ENCODE results near the gene IL27RA.

IL27RA gene

DNA sequence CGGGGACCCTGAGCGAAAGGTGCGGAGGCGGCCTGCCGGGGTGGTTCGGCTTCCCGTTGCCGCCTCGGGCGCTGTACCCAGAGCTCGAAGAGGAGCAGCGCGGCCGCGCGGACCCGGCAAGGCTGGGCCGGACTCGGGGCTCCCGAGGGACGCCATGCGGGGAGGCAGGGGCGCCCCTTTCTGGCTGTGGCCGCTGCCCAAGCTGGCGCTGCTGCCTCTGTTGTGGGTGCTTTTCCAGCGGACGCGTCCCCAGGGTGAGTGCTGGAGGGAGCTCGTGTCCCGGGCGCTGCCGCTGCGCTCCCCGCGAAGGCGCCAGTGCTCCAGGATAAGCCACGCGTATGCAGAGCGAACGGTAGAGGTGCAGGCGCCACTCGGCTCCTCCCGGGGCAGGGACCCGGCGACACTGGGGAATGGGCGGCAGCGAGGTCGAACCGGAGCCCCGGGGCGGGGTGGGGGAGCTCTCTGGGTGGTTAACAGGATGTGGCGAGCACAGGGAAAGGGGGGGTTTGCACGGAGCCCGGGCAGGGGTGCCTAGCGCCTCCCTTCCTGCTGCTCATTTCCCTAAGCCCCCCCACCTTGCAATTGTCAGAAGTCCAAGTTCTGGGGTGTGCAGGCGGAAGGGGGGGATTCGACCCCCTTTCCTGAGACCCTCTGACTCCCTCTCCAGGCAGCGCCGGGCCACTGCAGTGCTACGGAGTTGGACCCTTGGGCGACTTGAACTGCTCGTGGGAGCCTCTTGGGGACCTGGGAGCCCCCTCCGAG lies at the start of gene IL27RA:
Gene IL27RA, plus strand, starts transcription at position 44 of the 762 bp plus-strand sequence. Its CDS starts 111 bp downstream, at position 155.
- DNase-seq (ENCODE audit: low read depth in 3 of 3, low spot score in 1 of 3): peak; percentile 64 to 74 (median 66)

DNA sequence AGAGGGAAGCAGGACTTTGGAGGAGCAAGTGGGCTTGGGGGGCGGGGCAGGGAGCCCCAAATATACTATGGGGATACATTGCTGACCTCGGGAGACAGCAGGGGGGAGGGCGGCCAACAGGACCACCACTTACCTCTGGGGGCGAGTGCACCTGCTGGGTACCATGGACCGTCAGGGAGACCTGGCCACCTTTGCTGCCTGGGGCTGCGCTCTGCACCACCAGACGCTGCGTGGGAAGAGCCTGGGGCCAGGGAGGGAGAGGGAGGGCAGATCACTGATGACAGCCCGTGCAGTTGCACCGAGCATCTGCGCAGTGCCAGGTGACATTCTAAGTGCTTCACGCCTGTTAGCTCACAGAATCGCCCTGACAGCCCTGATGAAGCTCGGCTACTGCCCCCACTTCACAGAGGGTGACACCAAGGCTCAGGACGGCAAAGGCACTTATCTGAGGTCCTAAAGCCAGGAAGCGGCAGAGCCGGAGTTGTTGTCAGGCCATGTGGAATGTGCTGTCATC lies 49.5 kb upstream of the IL27RA start:
- DNase-seq (ENCODE audit: low read depth in 3 of 3, low spot score in 1 of 3): no peak

DNA sequence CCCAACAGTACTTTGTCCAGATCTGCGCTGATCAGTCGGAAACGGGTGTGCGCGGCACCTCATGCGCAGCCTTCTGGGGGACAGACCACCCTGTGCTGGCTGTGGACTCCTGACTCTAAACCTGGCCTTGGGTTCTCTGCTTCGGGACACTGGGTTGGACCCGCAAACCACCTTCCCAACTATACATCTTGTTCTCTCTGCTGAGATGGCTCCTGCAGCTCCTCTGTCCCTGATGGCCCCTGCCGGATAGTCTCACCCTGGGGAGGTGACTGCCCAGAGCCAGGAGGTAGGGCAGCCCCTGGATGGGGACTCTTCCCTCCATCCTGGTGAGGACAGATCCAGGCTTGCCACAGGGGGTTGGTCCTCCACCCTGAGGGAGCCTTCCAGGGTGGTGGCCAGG lies 48.8 kb upstream of the IL27RA start:
- DNase-seq (ENCODE audit: low read depth in 3 of 3, low spot score in 1 of 3): no peak

DNA sequence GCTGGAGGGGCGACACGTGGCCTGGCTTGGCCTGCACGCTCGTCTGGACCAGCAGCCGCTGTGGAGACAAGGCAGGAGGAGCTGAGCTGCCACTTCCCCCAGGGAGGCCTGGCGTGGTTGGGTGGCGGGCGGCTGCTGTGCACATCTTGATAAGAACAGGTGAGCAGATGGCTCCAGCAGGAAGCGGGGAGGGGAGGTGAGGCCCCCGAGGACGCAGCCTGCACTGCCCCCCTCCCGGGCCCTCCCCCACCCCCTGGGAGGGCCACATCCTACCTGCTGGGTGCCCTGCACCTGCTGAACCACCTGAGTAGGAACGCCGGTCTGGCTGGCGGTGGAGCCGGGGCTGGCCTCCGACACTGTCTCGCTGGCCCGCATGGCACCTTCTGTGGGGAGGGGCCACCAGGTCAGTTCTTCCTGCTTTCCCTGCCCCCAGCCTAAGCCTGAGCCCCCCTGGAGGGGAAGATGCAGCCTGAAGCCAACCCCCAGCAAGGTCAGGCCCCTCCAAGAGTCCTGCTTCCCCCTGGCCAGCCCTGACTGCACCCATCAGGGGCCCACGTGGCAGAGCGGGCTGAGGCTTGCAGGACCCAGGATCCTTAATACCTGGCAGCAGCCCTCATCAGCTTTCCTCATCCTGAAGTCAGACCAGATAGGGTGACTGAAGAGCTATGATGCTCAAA lies 48.2 kb upstream of the IL27RA start:
- no peak for DNase-seq (ENCODE audit: low read depth in 3 of 3, low spot score in 1 of 3)

DNA sequence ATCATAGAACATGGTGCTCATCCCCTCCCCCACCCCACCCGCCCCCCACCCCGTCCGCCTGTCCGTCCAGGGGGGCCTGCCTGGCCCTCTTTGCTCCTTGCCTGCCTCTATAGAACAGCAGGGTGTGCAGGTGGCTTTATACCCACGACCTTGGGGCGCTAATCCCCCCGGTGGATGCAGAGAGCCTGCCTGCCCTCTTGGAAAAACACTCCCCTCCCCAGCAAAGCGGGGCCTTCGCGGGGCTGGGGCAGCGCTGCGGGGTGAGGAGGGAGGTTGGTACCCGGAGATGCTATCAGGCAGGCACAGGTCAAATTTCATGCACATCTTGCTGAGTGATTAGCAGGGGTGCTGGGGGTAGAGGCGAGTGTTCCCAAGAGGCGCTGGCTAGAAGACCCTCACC lies 47.4 kb upstream of the IL27RA start:
- DNase-seq (ENCODE audit: low read depth in 3 of 3, low spot score in 1 of 3): no peak

DNA sequence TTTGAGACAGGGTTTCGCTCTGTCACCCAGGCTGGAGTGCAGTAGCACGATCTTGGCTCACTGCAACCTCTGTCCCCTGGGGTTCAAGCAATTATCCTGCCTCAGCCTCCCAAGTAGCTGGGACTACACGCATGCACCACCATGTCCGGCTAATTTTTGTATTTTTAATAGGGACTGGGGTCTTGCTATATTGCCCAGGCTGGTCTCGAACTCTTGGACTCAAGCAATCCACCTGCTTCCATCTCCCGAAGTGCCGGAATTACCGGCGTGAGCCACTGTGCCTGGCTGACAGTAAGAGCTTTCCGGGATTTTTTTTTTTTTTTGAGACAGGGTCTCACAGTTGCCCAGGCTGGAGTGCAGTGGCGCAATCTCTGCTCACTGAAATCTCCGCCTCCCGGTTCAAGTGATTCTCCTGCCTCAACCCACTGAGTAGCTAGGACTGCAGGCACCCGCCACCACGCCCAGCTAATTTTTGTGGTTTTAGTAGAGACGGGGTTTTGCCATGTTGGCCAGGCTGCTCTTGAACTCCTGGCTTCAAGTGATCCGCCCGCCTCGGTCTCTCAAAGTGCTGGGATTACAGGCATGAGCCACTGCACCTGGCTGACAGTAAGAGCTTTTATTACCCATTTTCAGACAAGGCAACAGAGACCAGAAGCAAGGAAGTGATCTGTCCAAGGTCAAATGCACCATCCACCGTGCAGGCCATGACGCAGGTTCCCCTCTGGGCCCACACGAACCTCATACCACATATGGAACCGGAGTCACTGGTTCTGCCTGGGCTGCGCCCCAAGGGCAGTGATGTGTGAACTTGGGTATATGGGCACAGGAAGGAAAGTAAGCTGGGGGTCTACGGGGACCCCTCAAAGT lies 46.5 kb upstream of the IL27RA start:
- DNase-seq (ENCODE audit: low read depth in 3 of 3, low spot score in 1 of 3): no peak

DNA sequence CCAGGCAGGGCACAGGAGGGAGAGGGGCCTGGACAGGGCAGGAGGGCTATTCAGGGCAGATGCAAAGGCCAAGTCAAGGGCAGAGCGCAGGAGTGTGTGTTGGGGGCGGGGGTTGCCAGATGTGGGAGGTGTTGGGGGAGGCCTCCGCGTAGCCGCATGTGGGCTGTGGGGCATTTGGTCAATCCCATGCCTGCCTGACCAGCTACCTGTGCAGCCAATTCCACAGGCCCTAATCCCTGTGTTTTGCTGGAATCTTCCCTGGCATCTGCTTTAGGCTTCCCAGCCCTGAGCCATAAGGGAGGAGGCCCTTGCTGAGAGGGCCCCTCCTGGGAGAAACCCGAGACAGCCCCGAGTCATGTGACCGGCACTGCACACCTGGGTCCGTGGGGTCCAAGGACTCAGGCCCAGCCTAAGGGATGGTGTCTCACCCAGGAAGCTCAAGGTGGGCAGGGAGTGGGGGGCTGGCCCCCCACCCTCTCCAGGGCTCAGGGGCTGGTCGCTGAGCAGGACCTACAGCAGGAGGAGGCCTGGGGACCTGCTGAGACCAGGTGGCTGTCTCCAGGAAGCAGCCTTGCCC lies 45.7 kb upstream of the IL27RA start:
- no peak for DNase-seq (ENCODE audit: low read depth in 3 of 3, low spot score in 1 of 3)

DNA sequence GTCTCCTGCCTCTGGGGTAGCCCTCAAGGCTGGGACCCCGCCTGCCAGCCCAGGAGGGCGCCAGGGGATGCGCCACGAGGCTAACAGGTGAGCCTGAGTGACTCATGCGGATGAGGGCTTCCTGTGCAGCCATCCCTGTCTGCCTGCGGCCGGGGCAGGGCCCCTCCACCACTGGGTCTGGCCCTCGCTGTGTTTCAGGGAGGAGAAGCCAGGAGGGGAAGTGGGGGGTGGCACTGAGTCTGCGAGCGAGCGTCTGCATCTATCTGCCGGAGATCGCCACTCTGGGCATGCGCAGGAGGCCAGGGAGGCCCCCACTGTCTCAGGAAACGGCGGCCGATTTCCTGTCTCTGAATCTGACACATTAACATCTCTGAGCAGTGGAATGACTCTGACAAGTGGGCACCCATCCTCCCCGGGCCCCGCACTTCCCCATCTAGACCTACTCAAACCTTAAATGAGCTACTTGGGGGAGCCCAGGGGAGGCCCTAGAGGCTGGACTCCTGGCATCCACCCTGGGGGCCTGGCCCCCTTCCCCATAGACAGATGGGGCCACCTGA lies 45.1 kb upstream of the IL27RA start:
- peak; percentile 97 to 99 (median 98) for DNase-seq (ENCODE audit: low read depth in 3 of 3, low spot score in 1 of 3)

DNA sequence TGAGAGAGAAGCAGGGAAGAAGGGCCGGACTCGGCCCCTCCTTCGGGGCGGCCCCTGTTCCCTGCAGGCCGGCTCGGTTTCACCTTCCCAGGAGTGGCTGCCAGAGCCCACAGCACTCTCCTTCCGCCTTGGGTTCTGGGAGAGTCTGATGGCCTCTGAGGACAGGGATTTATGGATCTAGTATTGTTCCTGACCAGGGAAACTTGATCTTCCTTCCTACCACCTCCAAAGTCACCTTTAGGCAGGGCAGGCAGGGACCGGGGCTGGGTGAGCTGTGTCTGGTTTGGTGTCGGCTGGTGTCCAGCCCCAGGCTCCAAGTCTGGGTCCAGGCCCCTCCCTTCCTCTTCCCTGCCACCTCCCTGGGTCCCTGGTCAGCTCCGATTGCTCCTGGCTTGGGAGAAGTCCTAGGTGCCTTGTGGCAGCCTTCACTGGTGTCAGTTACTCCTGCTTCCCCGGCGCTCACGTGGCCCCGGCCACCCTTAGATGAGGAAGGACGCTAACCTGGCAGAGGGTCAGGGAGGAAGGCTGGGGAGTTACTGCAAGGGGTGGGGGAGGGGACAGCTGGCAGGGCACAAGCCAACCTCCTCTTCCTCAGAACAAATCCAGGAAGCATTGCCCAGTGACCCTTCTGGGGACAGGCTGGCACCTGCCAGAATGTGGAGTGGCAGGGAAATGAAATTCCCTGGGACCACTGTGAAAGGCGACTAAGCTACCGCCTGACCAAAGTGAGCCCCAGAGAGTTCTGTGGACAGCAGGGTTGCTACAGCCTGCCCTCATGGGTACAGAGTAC lies 44.3 kb upstream of the IL27RA start:
- DNase-seq (ENCODE audit: low read depth in 3 of 3, low spot score in 1 of 3): no peak

DNA sequence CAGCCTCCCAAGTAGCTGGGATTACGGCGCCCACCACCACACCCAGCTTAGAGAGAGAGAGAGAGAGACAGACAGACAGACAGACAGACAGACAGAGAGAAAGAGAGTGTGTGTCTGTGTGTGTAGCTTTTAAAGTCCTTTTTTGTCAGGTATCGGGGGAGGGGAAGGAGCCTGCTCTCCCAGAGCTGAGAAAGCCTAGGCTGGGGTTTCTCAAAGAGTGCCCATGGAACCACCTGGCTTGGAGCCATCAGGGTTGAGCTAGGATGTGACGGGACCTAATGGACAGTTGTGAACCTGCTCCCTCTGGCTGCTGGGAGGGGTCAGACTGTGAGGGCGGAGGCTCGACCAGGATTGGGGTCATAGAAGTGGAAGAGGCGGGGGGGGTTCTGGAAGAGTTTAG lies 42.1 kb upstream of the IL27RA start:
- no peak for DNase-seq (ENCODE audit: low read depth in 3 of 3, low spot score in 1 of 3)

DNA sequence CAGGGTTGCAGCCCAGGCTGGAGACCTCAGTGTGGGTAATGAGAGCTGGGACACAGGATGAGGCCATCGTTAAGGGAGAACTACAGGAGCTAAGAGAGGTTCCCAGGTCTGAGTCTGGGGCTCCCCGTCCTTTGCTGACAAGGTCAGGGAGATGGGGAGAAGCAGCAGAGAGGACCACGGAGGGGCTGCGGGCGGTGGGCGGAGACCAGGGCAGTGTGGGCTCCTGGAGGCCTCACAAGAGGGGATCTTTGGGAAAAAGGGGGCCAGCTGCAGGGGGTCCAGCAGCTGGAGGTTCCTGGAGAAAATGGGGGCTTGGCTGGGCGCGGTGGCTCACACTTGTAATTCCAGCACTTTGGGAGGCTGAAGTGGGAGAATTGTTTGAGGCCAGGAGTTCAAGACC lies 41.5 kb upstream of the IL27RA start:
- DNase-seq (ENCODE audit: low read depth in 3 of 3, low spot score in 1 of 3): no peak

DNA sequence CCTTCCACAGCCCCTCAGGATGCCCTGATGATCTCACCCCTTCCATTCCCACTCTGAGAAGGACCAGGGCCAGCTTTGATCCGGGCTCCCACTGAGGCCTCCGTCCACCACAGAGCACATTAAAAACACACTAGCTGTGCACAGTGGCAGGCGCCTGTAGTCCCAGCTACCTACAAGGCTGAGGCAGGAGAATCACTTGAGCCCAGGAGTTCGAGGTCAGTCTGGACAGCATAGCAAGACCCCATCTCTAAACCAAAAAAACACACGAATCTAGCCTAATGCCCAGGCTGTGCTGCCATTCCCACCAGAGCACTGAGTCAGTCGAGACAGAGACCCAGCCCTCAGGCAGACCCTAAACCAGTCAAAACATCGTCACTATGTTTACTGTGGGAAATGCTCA lies 39.5 kb upstream of the IL27RA start:
- DNase-seq (ENCODE audit: low read depth in 3 of 3, low spot score in 1 of 3): no peak

DNA sequence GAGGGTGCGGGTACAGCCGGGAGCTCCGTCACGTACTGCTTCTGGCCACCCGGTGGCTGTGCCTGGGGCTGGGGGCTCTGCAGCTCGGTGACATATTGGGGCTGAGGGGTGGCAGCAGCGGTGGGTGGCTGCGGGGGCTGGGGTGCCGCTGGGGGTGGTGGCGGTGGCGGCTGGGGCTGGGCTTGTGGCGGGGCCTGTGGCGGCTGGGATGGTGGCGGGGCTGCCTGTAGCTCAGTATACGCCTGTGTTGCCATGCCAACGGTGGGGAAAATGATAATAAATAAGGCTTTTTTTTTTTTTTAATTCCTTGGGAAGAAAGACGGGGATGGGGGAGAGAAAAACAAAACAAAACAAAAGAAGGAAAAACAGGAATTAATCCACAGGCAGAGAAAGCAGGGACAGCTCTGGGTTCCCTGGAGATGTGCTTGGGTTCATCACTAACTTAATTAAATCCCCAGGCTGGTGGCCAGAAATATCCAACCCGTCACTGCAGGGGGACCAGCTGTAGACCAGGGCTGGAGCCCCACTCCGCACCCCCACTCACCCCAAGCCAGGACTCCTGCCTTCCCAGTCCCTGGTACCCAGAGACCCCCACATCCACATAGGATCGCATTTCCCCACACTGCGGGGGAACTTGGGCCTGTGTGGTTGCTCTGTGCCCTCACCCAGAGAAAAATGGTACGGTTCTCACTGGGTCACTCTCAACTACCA lies 37.8 kb upstream of the IL27RA start:
- no peak for DNase-seq (ENCODE audit: low read depth in 3 of 3, low spot score in 1 of 3)

DNA sequence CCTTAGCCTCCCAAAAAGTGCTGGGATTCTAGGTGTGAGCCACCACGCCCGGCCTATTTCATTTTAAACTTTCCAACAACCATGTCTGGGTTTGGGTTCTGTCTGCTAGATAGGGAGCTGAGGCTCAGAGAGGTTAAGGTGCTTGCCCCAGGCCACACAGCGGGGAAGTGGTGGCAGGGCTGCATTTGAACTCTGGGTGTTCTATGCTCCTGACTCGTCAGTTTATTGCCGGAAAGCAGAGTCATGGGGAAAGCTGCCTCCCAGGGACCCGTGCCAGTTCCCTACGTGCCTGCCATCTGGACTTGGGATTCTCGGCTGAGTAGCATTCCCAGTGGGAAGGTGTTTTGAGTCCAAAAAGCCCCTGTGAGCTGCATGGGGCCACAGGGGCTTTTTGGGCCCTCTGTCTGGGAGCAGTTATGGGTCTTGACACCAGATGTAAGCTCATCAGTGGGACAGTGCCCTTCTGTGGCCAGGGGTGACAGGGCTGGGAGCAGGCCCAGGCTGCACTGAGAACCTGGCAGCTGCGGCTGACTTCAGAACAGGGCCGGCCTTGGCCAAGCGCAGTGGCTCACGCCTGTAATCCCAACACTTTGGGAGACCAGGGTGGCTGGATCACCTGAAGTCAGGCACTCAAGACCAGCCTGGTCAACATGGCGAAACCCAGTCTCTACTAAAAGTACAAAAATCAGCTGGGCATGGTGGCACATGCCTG lies 36.4 kb upstream of the IL27RA start:
- no peak for DNase-seq (ENCODE audit: low read depth in 3 of 3, low spot score in 1 of 3)

DNA sequence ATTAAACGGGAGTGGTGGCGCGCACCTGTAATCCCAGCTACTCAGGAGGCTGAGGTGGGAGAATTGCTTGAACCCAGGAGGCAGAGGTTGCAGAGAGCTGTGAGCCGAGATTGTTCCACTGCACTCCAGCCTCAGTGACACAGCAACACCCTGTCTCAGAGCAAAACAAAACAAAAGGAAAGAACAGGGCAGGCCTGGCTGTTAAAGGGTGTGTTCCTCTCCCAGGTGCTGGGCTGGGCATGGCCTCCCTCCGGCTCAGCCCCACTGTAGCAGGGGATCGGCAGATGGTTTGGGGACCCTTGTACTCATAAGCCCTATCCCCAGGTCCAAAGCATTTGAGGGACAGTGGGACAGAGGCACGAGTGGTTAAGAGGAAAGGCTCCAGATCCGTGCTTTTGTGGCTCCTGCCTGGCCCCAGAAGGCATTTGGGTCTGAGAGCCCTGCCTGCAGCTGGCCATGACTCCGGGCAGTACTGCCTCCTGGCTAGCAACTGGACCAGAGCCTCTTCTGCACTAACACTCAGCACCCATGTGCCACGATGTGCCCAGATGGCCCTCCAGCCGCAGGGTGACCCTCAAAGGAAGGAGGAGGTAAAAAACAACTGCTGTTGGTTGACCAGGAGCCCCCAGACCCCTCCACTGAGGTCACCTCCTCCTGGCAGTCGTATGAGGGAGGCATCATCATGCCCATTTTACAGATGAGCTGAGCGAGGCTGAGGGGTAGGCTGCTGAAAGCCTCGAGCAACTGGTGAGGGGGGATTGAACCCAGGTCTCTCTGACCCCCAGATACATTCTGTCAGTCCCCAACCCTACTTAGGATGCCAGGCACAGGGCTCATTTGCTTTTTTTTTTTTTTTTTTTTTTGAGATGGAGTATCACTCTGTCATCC lies 35.4 kb upstream of the IL27RA start:
- no peak for DNase-seq (ENCODE audit: low read depth in 3 of 3, low spot score in 1 of 3)

DNA sequence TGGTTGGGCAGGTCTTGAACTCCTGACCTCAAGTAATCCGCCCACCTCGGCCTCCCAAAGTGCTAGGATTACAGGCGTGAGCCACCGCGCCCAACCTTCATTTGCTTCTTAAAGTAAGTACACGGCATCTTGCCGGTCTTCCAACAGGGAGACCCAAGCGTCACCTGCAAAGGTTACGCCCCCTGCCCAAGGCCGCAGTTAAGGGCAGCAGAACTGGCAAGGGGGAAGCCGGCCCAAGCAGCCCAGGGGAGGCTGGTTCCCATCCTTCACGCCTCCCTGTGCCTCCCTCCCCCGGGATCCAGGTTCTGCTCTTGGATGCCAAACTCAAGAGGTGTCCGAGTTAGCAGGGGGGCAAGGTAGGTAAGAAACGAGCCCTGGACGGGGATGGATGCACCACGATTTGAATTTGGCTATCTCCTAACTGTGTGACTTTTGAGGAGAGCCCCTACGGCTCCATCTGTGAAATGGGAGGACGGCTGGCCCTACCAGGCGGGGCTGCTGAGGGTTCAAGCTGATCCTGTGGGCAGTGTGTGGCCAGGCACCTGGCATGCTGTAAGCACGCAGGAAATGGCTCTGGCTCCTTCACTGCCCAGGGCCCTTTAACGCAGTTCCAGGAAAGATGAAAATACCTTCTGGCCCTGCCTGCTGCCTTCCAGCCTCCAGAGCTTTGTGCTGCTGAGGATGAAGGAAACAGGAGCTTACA lies 34.5 kb upstream of the IL27RA start:
- no peak for DNase-seq (ENCODE audit: low read depth in 3 of 3, low spot score in 1 of 3)

DNA sequence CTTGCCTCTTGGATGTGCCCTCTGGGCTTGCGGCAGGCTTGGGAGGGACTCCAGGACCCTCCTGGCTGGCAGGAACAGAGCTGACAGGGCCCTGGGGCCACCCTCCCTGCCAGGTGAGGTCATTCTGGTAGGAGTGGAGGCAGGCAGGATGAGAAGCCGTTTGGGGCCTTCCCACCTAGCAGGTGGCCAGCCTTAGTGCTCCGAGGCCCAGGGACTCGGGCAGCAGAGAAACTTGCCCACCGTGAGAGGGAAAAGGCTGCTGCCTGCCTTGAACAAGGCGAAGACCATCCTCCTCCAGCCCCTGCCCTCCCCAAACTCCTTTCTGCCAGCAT lies 34.0 kb upstream of the IL27RA start:
- no peak for DNase-seq (ENCODE audit: low read depth in 3 of 3, low spot score in 1 of 3)
